Kidney (tissue), 14 donors: ENCODE measurements around the gene MAP3K14. TPM values are rescaled to one million over a fixed set of nuclear protein-coding genes. Genes with fewer than 3 reads are reported as not detected.

Experiments
- DNase-seq, 5 donors: peaks; one replicate each; pipeline ENCODE4 v3.0.0-alpha.2; 2013 to 2020
- FAIRE-seq: peaks from 2 replicates; lab custom pipeline; 2012; peaks lifted over from hg19 to GRCh38; lab: Jason Lieb, UNC
- H3K27ac ChIP-seq, 2 donors: one replicate each; pipeline ENCODE4 v1.7.0; 2013; ENCODE audit warnings: low read depth in 2 of 2, low read length in 2 of 2, inconsistent platforms in 1 of 2
- H3K27me3 ChIP-seq: one replicate; pipeline ENCODE4 v1.7.1; 2013; ENCODE audit warnings: low read length, inconsistent platforms; ENCODE audit not compliant: control insufficient read depth, insufficient read depth
- H3K36me3 ChIP-seq, 3 donors: one replicate each; pipeline versions ENCODE4 v1.7.0 to v1.7.1; 2013; ENCODE audit warnings: low read length in 3 of 3, control low read depth in 1 of 3, inconsistent platforms in 1 of 3; ENCODE audit not compliant: insufficient read depth in 3 of 3, control insufficient read depth in 2 of 3
- H3K4me1 ChIP-seq, 3 donors: one replicate each; pipeline versions ENCODE4 v1.7.0 to v1.7.1; 2013; ENCODE audit warnings: low read length in 3 of 3, inconsistent platforms in 1 of 3, low read depth in 1 of 3; ENCODE audit not compliant: control insufficient read depth in 2 of 3, insufficient read depth in 2 of 3
- H3K4me3 ChIP-seq, 3 donors: one replicate each; pipeline versions ENCODE4 v1.7.0 to v1.8.1; 2013; ENCODE audit warnings: low read length in 3 of 3, control low read depth in 1 of 3, inconsistent platforms in 1 of 3
- H3K9ac ChIP-seq, 3 donors: one replicate each; pipeline versions ENCODE4 v1.7.0 to v1.7.1; 2013; ENCODE audit warnings: low read length in 3 of 3, control low read depth in 1 of 3, inconsistent platforms in 1 of 3
- H3K9me3 ChIP-seq, 3 donors: one replicate each; pipeline versions ENCODE4 v1.7.0 to v1.7.1; 2013; ENCODE audit warnings: low read length in 3 of 3, control low read depth in 1 of 3, inconsistent platforms in 1 of 3; ENCODE audit not compliant: control insufficient read depth in 2 of 3, insufficient read depth in 1 of 3
- intact Hi-C: fragments of 100-400 bp; cut with DNase I; formaldehyde crosslinking; loops from one replicate; pipeline ENCODE4 v1.11.1; 2022
- polyA plus RNA-seq: library from polyadenylated mRNA; stranded (reverse); fragments of 350-450 nt; fragmentation: Illumina TruSeq; extraction: RNeasy Lipid Tissue Mini Kit (QIAGEN cat#74804); gene quantifications from one replicate; pipeline ENCODE4 v1.2.3, GENCODE V29; 2014; ENCODE audit warnings: low read depth, low replicate concordance; ENCODE audit not compliant: insufficient read depth
- total RNA-seq: library from RNA; stranded (reverse); fragmentation: NEBNext Ultra II Directional; extraction: Animal tissue kit (Norgen Biotek cat#: 25700); gene quantifications from one replicate; pipeline ENCODE4 v1.2.1, GENCODE V29; 2021
- TF ChIP-seq, protein P1 (sequence below): IDR thresholded peaks from 3 replicates; pipeline ENCODE4 v1.5.1; 2012; ENCODE audit warnings: mild to moderate bottlenecking, moderate library complexity, borderline replicate concordance; ENCODE audit not compliant: insufficient read depth; ENCODE audit errors: extremely low read depth
- donor health status: control.
- donor health status: control.
- donor health status: control.
- donor health status: control.
- donor health status: control.
- donor health status: DM: yes; HTN: yes; CAD: no.
- donor health status: Normal renal cell carcinoma (clear cell type).

Gene MAP3K14
- total and polyA plus RNA-seq, 2 donors from 2014 or later: 7.6 to 24.5 TPM

GRCh38 chr17:45364531-45365390 is 47.9 kb upstream of the MAP3K14 start:
- Histone ChIP-seq H3K4me1 (no peaks in the 10 kb centered on the region), H3K27ac (no peak overlapping the region), H3K27me3 (no peaks in the 10 kb centered on the region), H3K4me3 (no peak overlapping the region), H3K9me3 (no peaks in the 10 kb centered on the region), H3K9ac (no peak overlapping the region), H3K36me3 (no peaks in the 10 kb centered on the region)
- TF ChIP-seq, protein P1, sequence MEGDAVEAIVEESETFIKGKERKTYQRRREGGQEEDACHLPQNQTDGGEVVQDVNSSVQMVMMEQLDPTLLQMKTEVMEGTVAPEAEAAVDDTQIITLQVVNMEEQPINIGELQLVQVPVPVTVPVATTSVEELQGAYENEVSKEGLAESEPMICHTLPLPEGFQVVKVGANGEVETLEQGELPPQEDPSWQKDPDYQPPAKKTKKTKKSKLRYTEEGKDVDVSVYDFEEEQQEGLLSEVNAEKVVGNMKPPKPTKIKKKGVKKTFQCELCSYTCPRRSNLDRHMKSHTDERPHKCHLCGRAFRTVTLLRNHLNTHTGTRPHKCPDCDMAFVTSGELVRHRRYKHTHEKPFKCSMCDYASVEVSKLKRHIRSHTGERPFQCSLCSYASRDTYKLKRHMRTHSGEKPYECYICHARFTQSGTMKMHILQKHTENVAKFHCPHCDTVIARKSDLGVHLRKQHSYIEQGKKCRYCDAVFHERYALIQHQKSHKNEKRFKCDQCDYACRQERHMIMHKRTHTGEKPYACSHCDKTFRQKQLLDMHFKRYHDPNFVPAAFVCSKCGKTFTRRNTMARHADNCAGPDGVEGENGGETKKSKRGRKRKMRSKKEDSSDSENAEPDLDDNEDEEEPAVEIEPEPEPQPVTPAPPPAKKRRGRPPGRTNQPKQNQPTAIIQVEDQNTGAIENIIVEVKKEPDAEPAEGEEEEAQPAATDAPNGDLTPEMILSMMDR: peak; percentile 4
- DNase-seq (peak in 1 of 5 donors; percentile 54), FAIRE-seq (no peak)
- intact Hi-C loops: no loop called here

DNA sequence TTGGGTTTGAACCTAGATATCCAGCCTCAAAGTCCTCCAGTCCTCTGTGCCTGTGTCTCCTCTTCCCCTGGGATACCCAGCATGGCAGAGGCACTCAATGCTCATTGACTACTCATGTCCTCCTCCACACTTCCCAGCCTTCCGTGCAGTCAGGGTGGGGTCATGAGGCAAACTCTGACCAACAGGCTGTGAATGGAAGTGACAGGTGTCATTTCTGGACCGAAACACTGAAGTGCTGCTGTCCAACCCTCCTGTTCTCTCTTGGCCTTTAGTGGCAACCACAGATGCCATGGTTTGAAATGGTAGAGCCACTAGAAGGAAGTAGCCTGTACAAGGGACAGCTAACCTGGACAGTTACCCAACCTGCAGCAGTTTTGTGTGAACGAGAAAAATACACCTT is 46.7 kb upstream of the MAP3K14 start:
- Histone ChIP-seq H3K27me3 (no peaks in the 10 kb centered on the region), H3K4me1 (no peaks in the 10 kb centered on the region), H3K9me3 (no peaks in the 10 kb centered on the region), H3K27ac (no peak overlapping the region), H3K9ac (no peak overlapping the region), H3K4me3 (no peak overlapping the region), H3K36me3 (no peaks in the 10 kb centered on the region)
- intact Hi-C loops: no loop called here
- no peak for DNase-seq
- TF ChIP-seq, protein P1: no peak
- no peak for FAIRE-seq

- Histone ChIP-seq H3K36me3 (no peaks in the 10 kb centered on the region), H3K4me3 (no peak overlapping the region), H3K9me3 (no peaks in the 10 kb centered on the region), H3K9ac (no peak overlapping the region), H3K4me1 (no peaks in the 10 kb centered on the region), H3K27ac (no peak overlapping the region), H3K27me3 (no peaks in the 10 kb centered on the region)
- intact Hi-C loops: no loop called here
- no peak for FAIRE-seq
- no peak for DNase-seq
- TF ChIP-seq, protein P1: no peak
Measured at GRCh38 chr17:45361976-45362375, 45.2 kb upstream of the MAP3K14 start.
